Amygdala (tissue), 56 donors: ENCODE measurements around the gene CERS6.

Experiments used
- DNase-seq, 56 donors: peaks; one replicate each; lab custom pipeline; 2025; lab: John Stamatoyannopoulos, UW

CERS6 gene

GRCh38 chr2:168805615-168806014, 349.5 kb downstream of the CERS6 start:
- no peak for DNase-seq

GRCh38 chr2:168809537-168809936, 353.5 kb downstream of the CERS6 start:
- no peak for DNase-seq

GRCh38 chr2:168810235-168810634, 354.2 kb downstream of the CERS6 start:
- no peak for DNase-seq

GRCh38 chr2:168811696-168812095, 355.6 kb downstream of the CERS6 start:
- DNase-seq, result no peak

- no peak for DNase-seq
These were observed 358.0 kb downstream of the CERS6 start for GRCh38 chr2:168814046-168814445.

- DNase-seq, result no peak
These were observed 359.2 kb downstream of the CERS6 start for GRCh38 chr2:168814939-168815907.

GRCh38 chr2:168816369-168816768, 360.3 kb downstream of the CERS6 start:
- DNase-seq, result no peak

- no peak for DNase-seq
These were observed 363.1 kb downstream of the CERS6 start for GRCh38 chr2:168819050-168819715.

- DNase-seq, result peak in 1 of 56 donors; percentile 1
These were observed 363.9 kb downstream of the CERS6 start for GRCh38 chr2:168819829-168820489.

GRCh38 chr2:168821577-168821976, 365.5 kb downstream of the CERS6 start:
- DNase-seq, result no peak

- no peak for DNase-seq
These were observed 365.9 kb downstream of the CERS6 start for GRCh38 chr2:168821992-168822391.
